COLO668 (cell line): ENCODE data around the gene RASAL3.
A peak's percentile ranks its signal among the peaks of the same experiment; 100 is the strongest.
"Not testable (repeated sequence)": the region's sequence is repeated elsewhere in the genome, so short reads cannot be mapped to it uniquely, and the experiment has no call there.

Experiments used
- DNase-seq: peaks from one replicate; lab custom pipeline; 2025; ENCODE audit not compliant: unreplicated experiment; lab: John Stamatoyannopoulos, UW

The RASAL3 gene

DNA sequence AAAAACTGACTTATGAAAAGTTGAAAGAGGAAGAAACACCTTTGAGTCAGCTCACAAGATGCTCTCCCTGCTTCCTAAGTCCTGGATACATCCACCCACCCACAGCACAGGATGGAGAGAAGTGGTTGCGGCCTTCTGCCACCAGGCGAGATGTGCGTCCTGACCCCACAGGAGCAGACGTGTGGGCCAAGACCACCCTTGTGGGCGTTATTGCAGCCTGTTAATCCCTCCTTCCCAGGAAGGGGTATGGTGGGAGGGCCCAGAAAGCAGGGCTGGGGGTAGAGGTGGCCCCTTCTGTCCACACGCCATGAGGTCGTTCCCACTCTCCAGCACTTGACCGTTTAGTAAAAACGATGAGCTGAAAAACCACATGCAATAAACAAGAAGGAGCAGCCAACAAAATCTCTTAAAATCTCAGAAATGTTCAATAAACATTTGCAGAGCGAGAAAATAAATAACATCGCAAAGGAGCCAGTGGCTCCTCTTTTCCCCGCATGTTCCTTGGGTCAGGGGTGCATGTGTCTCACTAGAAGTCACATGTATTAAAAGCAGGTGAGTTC lies 43.1 kb downstream of the RASAL3 start:
- no peak for DNase-seq

DNA sequence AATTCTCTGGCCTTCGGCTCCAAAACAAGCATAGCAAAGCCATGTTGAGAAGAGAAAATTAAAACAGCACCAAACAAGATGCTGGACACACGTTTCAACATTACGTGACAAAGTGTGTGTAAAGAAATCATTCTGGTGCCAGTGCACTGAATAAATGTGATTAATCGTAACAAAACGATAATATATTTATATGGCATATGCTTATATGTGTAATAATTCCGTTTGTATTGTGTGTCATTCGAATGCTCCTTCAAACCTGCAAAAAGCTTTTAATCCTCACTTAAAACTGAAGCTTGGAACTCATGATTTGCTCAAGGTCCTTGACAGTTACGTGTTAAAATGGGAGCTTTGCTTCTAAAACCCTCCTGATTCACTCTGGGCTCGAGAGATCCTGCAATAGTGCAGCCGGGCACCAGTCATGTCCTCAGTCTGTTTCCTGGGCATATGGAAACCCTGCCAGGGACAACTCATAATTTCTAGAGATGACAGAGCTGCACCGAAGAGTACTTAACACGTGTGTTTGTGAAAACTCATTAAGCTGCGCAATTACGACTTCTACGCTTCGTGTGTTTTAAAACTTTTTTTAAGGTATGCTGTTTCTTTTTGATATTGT lies 44.8 kb downstream of the RASAL3 start:
- DNase-seq: no peak

GRCh38 chr19:15418579-15419412 lies 45.5 kb downstream of the RASAL3 start, which contains the start of gene AKAP8L:
TSS of gene AKAP8L (minus strand) at chr19:15418988. CDS start at chr19:15418923, 65 bp downstream.
- DNase-seq: peak; percentile 99

GRCh38 chr19:15418231-15418578 lies 46.1 kb downstream of the RASAL3 start:
- DNase-seq: peak; percentile 43

DNA sequence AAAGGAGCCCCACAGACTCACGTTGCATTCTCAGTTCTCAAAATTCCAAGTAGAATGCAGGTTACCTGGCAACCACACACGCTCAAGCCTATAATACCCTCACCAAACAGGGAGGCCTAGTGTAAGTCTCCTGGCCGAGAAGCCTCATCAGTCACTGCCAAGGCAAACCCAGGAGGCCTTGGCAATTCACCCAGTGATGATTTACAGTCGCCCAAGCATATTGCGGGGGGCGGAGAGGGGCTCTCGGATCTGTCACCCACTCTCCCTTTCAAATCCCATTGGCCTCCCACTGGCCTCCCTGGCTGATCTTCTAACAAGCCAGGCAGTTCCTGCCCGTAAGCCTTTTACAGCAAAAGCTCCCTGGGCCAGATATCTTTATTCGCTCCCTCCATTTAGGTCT lies 46.6 kb downstream of the RASAL3 start:
- DNase-seq: peak; percentile 8

- no peak for DNase-seq
Observed at GRCh38 chr19:15412832-15413231, 51.5 kb downstream of the RASAL3 start.

DNA sequence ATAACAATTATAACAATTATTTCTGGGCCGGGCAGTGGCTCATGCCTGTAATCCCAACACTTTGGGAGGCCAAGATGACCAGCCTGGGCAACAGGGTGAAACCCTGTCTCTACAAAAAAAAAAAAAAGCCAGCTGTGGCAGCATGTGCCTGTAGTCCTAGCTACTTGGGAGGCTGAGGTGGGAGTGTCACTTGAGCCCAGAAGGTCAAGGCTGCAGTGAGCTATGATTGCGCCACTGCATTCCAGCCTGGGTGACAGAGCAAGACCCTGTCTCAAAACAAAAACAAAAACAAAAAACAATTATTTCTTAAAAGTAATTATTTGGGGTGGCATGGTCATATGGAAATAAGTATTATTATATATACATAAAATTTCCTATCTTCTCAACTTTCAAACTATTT lies 53.0 kb downstream of the RASAL3 start:
- DNase-seq: not testable (repeated sequence)

DNA sequence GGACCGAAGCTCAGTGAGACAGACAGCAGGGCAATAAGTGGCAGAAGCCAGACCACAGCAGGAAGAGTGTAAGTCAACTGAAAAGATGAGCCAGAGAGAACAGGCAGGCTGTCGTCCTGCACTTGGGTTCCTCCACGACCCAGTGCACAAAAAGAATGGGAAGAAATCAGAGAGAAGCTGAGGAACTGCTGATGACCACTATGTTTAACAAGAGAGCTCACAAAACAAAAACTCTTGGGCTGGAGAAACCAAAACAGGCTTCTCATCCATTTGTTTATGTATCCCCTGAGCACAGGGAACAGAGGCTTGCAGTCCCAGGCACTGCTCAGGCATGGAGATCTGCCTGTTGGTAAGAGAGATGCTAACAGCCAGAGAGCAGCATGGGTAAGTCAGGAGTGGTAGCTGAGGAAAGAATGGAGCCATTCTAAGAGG lies 59.5 kb downstream of the RASAL3 start:
- DNase-seq: no peak

- no peak for DNase-seq
Observed at GRCh38 chr19:15404097-15404779, 60.1 kb downstream of the RASAL3 start.

DNA sequence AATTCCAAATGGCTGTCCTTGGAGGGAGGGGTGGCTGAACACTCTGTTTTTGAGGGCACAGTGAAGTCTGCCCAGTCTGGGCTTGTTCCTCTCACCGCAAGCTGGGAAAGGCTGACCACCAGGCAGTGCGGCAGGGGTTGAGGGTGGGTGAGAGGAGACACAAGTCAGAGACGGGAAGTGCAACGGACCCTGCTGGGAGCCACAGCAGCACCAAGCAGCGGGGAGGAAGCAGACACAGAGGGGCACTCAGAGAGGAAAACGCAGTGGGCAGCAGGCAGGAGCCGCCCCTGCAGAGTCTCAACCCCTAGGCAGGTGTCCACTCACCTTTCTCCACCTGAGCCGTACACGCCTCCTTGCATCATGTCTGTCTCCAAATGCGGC lies 61.2 kb downstream of the RASAL3 start:
- DNase-seq: no peak

- DNase-seq: no peak
Observed at GRCh38 chr19:15402411-15403150, 61.8 kb downstream of the RASAL3 start.
